Bronchial epithelial cell (primary cell): ENCODE measurements around the gene DTX3L. TPM values are rescaled to one million over a fixed set of nuclear protein-coding genes. Genes with fewer than 3 reads are reported as not detected.
A peak's percentile ranks its signal among the peaks of the same experiment; 100 is the strongest.

ENCODE experiments used
- DNase-seq: peaks from one replicate; pipeline ENCODE4 v3.0.0-alpha.2; 2010; ENCODE audit warnings: low read depth
- FAIRE-seq: peaks from 2 replicates; lab custom pipeline; 2011; peaks lifted over from hg19 to GRCh38; lab: Jason Lieb, UNC
- H3K27me3 ChIP-seq: 2 replicates; pipeline ENCODE4 v1.5.1; 2011; ENCODE audit warnings: low read length; ENCODE audit not compliant: control insufficient read depth, insufficient read depth
- H3K36me3 ChIP-seq: 2 replicates; pipeline ENCODE4 v1.5.1; 2011; ENCODE audit warnings: low read length; ENCODE audit not compliant: control insufficient read depth, insufficient read depth
- H3K4me3 ChIP-seq: 2 replicates; pipeline ENCODE4 v1.5.1; 2011; ENCODE audit warnings: mild to moderate bottlenecking, low read depth, low read length, control low read depth
- CTCF ChIP-seq: IDR thresholded peaks from 2 replicates; pipeline ENCODE4 v1.5.1; 2011; ENCODE audit warnings: mild to moderate bottlenecking, moderate library complexity, low read length, control low read depth, inconsistent platforms; ENCODE audit not compliant: insufficient read depth, severe bottlenecking
- total RNA-seq: library from RNA; depleted of rRNA; stranded (reverse); fragments of >200 nt; gene quantifications from 2 replicates; pipeline ENCODE4 v1.2.1, GENCODE V29; 2014

Gene DTX3L
- total RNA-seq, 1 donor from 2014 or later = 5.0 TPM

GRCh38 chr3:122609798-122610559, 45.8 kb downstream of the DTX3L start:
- Histone ChIP-seq H3K4me3 (no peak overlapping the region), H3K27me3 (no peaks in the 10 kb centered on the region), H3K36me3 (no peaks in the 10 kb centered on the region)
- TF ChIP-seq CTCF = no peak
- no peak for FAIRE-seq
- DNase-seq = peak; percentile 88

GRCh38 chr3:122612696-122613095, 48.6 kb downstream of the DTX3L start:
- H3K36me3 ChIP-seq = no peaks in the 10 kb centered on the region
- no peak for DNase-seq
- FAIRE-seq = no peak
- no peaks in the 10 kb centered on the region for H3K27me3 ChIP-seq
- no peak overlapping the region for H3K4me3 ChIP-seq
- no peak for TF ChIP-seq CTCF

GRCh38 chr3:122615303-122615702, 51.2 kb downstream of the DTX3L start:
- no peak for TF ChIP-seq CTCF
- no peak for FAIRE-seq
- H3K4me3 ChIP-seq = no peak overlapping the region

GRCh38 chr3:122618614-122619013, 54.5 kb downstream of the DTX3L start:
- no peaks in the 10 kb centered on the region for H3K36me3 ChIP-seq
- FAIRE-seq (no peak), DNase-seq (no peak)
- peaks cover 6% of the 10 kb centered on the region for H3K27me3 ChIP-seq
- H3K4me3 ChIP-seq = no peak overlapping the region
- TF ChIP-seq CTCF = no peak

More at GRCh38 chr3:122615303-122615702, 51.2 kb downstream of the DTX3L start:
- peak; percentile 22 for DNase-seq
- Histone ChIP-seq H3K36me3 (no peaks in the 10 kb centered on the region), H3K27me3 (peaks cover 2% of the 10 kb centered on the region)

- Histone ChIP-seq H3K27me3 (peaks cover 6% of the 10 kb centered on the region), H3K36me3 (no peaks in the 10 kb centered on the region), H3K4me3 (no peak overlapping the region)
- DNase-seq (no peak), FAIRE-seq (no peak)
- TF ChIP-seq CTCF = no peak
These were observed 54.9 kb downstream of the DTX3L start for GRCh38 chr3:122619040-122619439.
